NT2/D1 (cell line): ENCODE results near the gene NLGN4X.

Source experiments
- SUZ12 ChIP-seq: IDR thresholded peaks from 2 replicates; pipeline ENCODE4 v1.6.1; 2011; ENCODE audit not compliant: insufficient read length, insufficient read depth; ENCODE audit errors: extremely low read depth
- YY1 ChIP-seq: IDR thresholded peaks from 2 replicates; pipeline ENCODE4 v1.6.1; 2011; ENCODE audit not compliant: insufficient read length, insufficient read depth
- ZNF274 ChIP-seq: IDR thresholded peaks from 2 replicates; pipeline ENCODE4 v1.6.1; 2011; ENCODE audit warnings: mild to moderate bottlenecking, low read depth, low read length

DNA sequence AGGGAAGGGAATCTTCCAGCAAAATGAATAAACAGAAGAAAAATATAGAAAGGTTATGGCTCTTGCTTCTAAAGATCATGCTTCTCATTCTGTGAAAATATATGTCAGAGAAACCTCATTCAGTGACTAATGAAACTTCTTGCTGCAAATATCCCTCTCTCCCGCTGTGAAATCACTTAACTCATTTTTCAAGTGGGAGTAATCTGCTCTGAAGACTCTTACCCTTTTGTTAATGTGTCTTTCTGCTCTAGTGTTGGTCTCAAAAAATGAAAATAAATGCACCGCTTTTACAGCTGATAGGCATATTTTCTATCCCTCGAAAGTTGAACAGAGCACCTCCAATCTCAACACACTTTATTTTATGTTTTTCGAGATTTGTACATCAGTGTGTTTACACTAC is 252.3 kb downstream of the NLGN4X start:
- TF ChIP-seq YY1: no peak
- no peak for TF ChIP-seq ZNF274
- no peak for TF ChIP-seq SUZ12
